Urinary bladder (tissue), 4 donors: ENCODE results near the gene SLC13A3. TPM values are rescaled to one million over a fixed set of nuclear protein-coding genes. Genes with fewer than 3 reads are reported as not detected.

Experiments used
- DNase-seq: peaks from one replicate; pipeline ENCODE4 v3.0.0-alpha.2; 2015; ENCODE audit errors: extremely low spot score
- H3K27ac ChIP-seq: one replicate; pipeline ENCODE4 v1.5.1; 2013; ENCODE audit warnings: low read depth, mild to moderate bottlenecking, moderate library complexity
- H3K36me3 ChIP-seq: one replicate; pipeline ENCODE4 v1.6.1; 2013; ENCODE audit warnings: mild to moderate bottlenecking, moderate library complexity; ENCODE audit not compliant: insufficient read depth
- H3K4me1 ChIP-seq: one replicate; pipeline ENCODE4 v1.6.1; 2013; ENCODE audit warnings: mild to moderate bottlenecking, moderate library complexity; ENCODE audit not compliant: insufficient read depth
- H3K4me3 ChIP-seq: one replicate; pipeline ENCODE4 v1.5.1; 2013; ENCODE audit warnings: low read depth, low read length
- WGBS: extraction: QIAGEN DNeasy Blood & Tissue Kit; methylation state at CpG from one replicate; pipeline ENCODE4 v1.1.7; 2013; 5-methylcytosine and 5-hydroxymethylcytosine counted together
- polyA plus RNA-seq: library from polyadenylated mRNA; stranded (reverse); fragments of 200-250 nt; gene quantifications from one replicate; pipeline ENCODE4 v1.2.3, GENCODE V29; 2013
- total RNA-seq: library from RNA; depleted of rRNA; stranded (reverse); fragments of >200 nt; gene quantifications from one replicate; pipeline ENCODE4 v1.2.3, GENCODE V29; 2014
- donor health status: healthy with polysubstance abuse.
- donor health status: healthy.

Gene SLC13A3, protein sequence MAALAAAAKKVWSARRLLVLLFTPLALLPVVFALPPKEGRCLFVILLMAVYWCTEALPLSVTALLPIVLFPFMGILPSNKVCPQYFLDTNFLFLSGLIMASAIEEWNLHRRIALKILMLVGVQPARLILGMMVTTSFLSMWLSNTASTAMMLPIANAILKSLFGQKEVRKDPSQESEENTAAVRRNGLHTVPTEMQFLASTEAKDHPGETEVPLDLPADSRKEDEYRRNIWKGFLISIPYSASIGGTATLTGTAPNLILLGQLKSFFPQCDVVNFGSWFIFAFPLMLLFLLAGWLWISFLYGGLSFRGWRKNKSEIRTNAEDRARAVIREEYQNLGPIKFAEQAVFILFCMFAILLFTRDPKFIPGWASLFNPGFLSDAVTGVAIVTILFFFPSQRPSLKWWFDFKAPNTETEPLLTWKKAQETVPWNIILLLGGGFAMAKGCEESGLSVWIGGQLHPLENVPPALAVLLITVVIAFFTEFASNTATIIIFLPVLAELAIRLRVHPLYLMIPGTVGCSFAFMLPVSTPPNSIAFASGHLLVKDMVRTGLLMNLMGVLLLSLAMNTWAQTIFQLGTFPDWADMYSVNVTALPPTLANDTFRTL
- total RNA-seq (5.4 TPM), polyA plus RNA-seq (0.77 TPM)

DNA sequence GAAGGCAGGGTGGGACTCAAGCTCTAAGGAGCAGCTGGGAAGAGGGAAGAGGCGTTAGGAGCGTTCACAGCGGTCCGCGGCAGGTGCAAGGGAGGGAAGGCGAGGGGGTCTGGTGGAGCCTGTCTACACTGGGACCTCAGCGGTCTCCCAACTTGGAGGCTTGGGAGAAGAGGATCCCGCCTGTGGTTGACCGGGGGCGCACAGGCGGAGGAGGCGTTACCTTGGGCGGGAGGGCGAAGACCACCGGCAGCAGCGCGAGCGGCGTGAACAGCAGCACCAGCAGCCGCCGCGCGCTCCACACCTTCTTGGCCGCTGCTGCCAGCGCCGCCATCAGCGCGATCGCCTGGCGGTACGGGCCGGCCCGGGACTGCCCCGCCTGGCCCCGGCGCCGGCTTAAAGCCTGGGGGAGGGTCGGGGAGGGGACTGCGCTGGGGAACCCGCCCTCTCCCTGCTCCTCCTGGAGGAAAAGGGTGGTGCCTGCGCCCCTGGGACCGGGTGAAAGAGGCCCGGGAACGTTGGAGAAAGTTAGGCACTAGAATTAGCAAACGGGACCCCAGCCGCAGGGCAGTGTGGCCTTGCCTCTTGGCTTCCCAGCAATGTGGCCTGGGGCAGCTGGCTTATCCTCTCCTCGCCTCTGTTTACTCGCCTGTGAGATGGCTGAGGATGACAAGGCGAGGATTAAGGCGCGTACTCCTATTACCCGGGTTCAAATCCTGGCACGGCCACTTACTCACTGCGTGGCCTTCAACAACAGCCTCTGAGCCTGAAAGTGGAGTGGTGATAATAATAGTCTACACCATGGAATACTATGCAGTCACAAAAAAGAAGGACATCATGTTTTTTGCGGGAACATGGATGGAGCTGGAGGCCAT, at the start of gene SLC13A3:
Gene SLC13A3, minus strand, starts transcription at position 369 of the 872 bp plus-strand sequence. Its CDS starts 38 bp downstream, at position 331.
- no peak for DNase-seq
- Histone ChIP-seq H3K4me3 (no peak within 1 kb of the TSS), H3K4me1 (no peaks in the 10 kb centered on the region), H3K36me3 (no peaks in the 10 kb centered on the region), H3K27ac (no peak within 1 kb of the TSS)
- 17% methylated on average over 55 of the region's 55 CpGs for WGBS

DNA sequence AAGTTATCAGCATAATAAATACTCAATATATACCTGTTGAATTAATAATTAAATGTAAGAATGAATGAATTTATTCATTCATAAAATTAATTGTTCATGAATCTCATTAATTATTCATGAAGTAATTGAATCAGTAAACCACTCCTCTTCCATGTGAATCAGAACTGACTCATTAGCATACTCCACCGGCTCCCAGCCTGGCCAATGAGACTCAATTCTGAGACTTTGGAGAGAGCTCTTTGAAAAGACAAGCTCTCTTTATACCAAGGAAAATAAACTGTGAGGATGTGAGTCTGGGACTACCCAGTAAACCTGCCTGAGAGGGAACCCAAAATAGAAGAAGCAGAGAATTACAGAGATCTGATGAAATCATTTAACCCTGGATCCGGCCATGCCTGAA, 49.8 kb upstream of the SLC13A3 start:
- H3K27ac ChIP-seq, result no peak overlapping the region
- H3K36me3 ChIP-seq, result no peaks in the 10 kb centered on the region
- no peak overlapping the region for H3K4me3 ChIP-seq
- 77% methylated on average over 2 of the region's 2 CpGs for WGBS
- no peaks in the 10 kb centered on the region for H3K4me1 ChIP-seq
- no peak for DNase-seq

DNA sequence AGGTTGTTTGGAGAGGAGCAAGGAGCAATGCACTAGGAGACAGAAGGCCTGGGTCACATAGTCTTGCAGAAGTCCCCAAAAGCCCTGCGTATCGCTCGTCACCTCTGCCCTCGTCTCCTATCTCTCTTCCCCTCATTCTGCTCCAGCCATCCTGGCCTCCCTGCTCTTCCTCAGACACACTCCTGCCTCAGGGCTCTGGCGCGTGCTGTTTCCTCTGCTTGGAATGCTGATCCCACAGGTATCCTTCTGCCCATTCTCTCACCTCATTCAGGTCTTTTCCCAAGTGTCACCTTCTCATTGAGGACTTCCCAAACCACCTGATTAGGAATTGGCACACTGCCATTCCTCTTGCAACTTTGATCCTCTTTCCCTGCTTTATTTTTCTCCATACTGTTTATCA, 49.2 kb upstream of the SLC13A3 start:
- Histone ChIP-seq H3K36me3 (no peaks in the 10 kb centered on the region), H3K27ac (no peak overlapping the region), H3K4me3 (no peak overlapping the region), H3K4me1 (no peaks in the 10 kb centered on the region)
- WGBS, result 82% methylated on average over 6 of the region's 6 CpGs
- no peak for DNase-seq

DNA sequence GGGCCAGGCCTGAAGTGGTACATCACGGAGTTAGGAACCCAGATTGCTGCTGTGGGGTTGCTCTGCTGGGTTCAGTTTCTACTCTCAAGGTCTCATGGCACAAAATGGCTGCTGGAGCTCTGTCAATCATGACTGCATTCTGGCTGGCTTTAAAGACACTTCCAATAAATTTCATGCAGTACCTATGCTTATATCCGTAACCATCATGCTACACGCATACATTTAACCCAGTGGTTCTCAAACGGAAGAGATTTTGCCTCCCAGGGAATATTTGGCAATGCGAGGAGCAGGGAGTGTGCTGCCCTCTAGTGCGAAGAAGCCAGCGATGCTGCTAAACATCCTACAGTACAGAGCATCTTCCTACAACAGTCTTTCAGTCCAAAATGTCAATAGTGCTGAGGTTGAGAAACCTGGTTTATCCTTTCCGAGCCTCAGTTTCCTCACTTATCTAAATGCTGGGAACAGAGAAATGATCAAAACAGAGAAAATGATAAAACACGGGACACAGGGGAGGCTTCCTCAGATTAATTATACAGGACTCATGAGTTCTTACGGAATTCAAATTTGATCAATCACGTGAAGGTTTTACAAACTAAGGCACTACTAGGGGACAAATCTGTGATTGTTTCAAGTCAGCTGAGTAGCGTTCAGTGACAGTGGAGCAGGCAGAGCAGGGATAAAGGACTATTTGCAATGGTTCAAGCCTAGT, 48.5 kb upstream of the SLC13A3 start:
- DNase-seq, result no peak
- H3K4me3 ChIP-seq, result no peak overlapping the region
- H3K4me1 ChIP-seq, result no peaks in the 10 kb centered on the region
- H3K36me3 ChIP-seq, result no peaks in the 10 kb centered on the region
- WGBS, result 55% methylated on average over 12 of the region's 12 CpGs
- no peak overlapping the region for H3K27ac ChIP-seq

DNA sequence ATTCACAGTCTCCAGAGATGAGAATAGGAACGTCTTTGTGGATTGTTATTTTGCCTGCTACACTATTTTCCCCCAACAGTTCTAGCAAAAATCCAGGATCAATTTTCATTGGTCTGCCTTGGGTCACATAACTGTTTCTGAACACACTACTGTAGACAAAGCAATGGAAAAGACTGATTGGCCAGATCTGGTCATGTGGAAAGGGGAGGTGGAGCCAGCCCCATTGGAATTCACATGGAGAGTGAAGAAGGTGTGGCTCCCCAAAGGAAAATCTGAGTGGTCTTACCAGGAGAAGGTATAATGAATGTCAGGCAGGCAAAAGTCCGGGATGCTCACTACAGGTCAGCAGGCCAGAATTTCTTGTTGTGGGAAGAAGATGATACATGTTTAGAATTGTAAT, 47.5 kb upstream of the SLC13A3 start:
- H3K4me1 ChIP-seq, result no peaks in the 10 kb centered on the region
- no peak for DNase-seq
- no peak overlapping the region for H3K4me3 ChIP-seq
- 86% methylated on average over 2 of the region's 2 CpGs for WGBS
- no peaks in the 10 kb centered on the region for H3K36me3 ChIP-seq
- no peak overlapping the region for H3K27ac ChIP-seq

DNA sequence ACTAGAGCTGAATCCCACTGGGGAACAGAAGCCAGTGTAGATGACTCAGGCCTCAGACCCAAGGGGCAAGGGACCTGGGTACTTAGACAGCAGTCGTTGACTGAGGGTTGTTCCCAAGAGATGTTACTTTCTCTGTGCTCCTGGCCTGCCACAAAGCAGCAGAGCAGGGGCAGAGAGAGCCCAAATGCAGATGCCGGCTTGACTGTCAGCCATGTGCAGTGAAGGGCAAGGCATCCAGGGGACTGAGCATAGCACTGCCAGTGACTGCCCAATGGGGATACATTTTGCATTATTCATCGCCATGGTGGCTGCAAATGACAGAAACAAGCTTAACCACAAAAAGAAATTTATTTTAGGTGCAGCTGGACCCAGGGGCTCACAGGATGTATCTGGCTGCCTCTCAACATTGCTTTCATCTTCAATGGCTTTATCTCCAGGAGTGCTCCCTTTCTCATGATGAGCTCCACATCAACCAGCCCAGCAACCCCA, 45.6 kb upstream of the SLC13A3 start:
- H3K4me3 ChIP-seq, result no peak overlapping the region
- WGBS, result 80% methylated on average over 3 of the region's 3 CpGs
- no peak overlapping the region for H3K27ac ChIP-seq
- DNase-seq, result no peak
- no peaks in the 10 kb centered on the region for H3K36me3 ChIP-seq
- H3K4me1 ChIP-seq, result no peaks in the 10 kb centered on the region

DNA sequence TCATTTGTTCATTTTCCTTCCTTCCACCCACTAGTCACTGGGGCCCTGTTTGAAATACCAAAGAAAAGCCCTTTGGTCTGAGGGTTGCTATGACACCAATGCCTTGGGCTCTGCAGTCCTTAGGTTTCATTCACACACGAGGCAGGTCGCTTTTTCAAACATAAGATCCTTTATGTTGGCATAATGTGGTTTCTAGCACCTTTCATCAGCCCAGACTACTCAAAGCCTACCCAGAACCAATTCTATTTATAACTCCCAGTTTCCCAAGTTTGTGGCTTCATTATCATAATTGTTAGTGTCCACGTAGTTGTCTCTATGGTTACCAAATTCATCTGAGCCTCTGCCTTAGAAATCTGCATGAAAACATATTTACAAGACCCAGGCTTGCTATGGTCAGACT, 44.6 kb upstream of the SLC13A3 start:
- WGBS, result 21% methylated on average over 3 of the region's 3 CpGs
- DNase-seq, result no peak
- H3K4me1 ChIP-seq, result no peaks in the 10 kb centered on the region
- H3K4me3 ChIP-seq, result no peak overlapping the region
- no peaks in the 10 kb centered on the region for H3K36me3 ChIP-seq
- no peak overlapping the region for H3K27ac ChIP-seq

DNA sequence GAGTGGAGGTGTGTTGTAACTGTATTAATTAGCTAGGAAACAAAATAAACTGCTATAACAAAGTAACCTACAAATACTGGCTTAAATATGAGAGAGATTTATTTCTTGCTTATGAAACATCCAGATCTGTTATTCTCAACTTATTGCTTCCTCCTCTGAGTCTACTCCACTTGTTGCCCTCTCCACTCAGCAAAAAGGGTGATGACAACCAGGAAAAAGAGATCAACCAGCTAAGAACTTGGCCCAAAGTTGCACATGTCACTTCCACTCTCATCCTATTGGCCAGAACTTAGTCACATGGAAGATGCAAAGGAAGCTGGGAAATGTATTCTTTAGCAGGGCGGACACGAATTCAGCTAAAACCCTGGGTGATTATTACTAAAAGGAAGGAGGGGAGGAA, 43.2 kb upstream of the SLC13A3 start:
- H3K27ac ChIP-seq, result no peak overlapping the region
- no peak for DNase-seq
- 51% methylated on average over 2 of the region's 2 CpGs for WGBS
- H3K36me3 ChIP-seq, result no peaks in the 10 kb centered on the region
- no peaks in the 10 kb centered on the region for H3K4me1 ChIP-seq
- H3K4me3 ChIP-seq, result no peak overlapping the region

DNA sequence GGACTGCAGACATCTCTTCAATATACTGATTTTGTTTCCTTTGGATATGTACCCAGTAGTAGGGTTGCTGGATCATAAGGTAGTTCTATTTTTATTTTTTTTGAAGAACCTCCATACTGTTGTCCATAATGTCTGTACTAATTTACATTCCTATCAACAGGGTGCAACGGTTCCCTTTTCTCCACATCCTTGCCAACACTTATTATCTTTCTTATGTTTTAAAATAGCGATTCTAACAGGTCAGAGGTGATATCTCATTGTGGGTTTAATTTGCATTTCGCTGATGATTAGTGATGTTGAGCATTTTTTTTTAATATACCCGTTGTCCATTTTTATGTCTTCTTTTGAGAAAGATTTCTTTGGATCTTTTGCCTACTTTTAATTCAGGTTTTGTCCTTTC, 39.9 kb upstream of the SLC13A3 start:
- no peak overlapping the region for H3K4me3 ChIP-seq
- H3K27ac ChIP-seq, result no peak overlapping the region
- no peak for DNase-seq
- peaks cover 4% of the 10 kb centered on the region for H3K4me1 ChIP-seq
- no peaks in the 10 kb centered on the region for H3K36me3 ChIP-seq
- 75% methylated on average over 4 of the region's 4 CpGs for WGBS

DNA sequence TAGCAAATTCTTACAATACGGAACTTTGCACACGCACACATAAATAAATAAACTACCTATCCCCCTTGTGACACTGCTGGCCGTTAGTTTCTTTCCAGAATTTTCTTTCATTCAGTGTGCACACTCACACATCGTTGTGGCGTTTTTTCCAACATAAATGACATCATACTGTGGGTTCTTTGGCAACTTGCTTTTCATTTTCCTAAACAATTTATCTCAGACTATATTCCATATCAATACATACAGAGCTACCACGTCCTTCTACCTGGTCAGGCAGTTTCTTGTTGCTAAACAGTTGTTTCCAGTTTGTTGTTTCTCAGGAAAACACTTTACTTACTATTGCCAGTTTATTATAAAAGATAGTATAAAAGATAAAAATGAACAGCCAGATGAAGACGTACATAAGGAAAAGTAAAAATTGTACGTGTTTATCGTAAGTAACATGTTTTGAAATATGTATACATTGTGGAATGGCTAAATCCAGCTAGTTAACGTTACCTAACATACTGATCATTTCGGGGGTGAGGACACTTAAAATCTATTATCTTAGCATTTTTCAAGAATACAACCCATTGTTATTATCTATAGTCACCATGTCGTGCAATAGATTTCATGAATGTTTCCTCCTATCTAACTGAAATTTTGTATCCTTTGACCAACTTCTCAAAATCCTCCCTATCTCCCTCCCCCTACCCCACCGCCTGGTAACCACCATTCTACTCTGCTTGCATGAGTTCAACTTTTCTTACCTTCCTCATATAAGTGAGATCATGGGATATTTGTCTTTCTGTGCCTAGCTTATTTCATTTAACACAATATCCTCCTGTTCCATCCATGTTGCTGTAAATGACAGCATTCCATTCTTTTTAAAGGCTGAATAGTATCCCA, 39.2 kb upstream of the SLC13A3 start:
- Histone ChIP-seq H3K4me1 (peaks cover 4% of the 10 kb centered on the region), H3K36me3 (no peaks in the 10 kb centered on the region), H3K4me3 (peak overlapping the region; percentile 26), H3K27ac (no peak overlapping the region)
- 49% methylated on average over 13 of the region's 13 CpGs for WGBS
- DNase-seq, result no peak

DNA sequence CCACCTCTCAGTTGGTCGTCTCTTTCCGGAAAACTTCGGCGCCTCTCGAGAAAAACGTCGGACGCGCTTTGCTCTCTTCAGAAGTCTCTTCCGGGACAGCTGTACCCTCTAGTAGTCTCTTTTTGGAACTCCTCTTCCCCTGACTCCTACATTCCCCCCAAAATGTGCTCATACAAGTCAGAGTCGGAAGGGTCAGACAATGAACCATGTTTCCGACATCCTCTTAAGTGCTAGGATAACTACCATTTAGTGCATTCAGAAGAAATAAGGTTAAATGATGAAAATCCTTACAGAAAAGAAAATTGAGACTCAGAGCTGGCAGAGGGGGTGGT, 38.5 kb upstream of the SLC13A3 start:
- Histone ChIP-seq H3K27ac (peak overlapping the region; percentile 75), H3K4me3 (peak overlapping the region; percentile 26), H3K36me3 (no peaks in the 10 kb centered on the region), H3K4me1 (peaks cover 4% of the 10 kb centered on the region)
- under 1% methylated on average over 12 of the region's 12 CpGs for WGBS
- no peak for DNase-seq

DNA sequence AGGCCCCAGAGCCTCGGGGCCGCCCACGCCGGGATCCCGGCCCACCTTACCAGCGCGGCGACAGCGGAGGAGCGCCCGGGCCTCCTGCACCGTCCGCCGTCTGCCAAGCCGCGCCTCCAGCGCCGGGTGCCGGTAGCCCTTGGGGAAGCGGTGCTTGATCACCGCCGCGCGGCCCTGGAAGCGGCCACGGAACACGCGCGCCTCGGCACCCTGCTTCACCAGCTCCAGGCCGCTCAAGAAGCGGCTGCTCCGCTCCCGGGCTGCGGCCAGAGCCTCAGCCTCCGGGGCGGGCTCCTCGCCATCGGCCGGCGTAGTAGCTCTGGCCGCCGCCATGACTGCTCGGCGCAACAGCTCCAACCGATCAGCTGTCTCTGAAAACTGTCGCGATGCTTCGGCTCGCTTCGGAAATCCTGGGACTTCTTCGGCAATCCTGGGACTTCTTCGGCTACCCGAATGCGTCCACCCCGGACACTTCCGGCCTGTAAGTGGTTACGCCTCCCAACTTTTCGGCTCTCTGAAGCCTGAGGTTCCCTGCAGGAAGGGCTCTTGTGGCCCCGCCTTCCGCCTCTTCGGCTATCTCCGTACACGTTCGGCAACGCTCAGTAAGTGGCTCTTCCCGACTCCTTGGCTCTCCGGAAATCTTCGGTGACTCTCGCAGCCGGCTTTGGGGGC, 38.0 kb upstream of the SLC13A3 start, which contains the start of gene TP53RK:
Gene TP53RK, minus strand, starts transcription at position 363 of the 672 bp plus-strand sequence. Its CDS starts 30 bp downstream, at position 333.
- DNase-seq, result peak; percentile 99
- peak within 1 kb of the TSS; percentile 92 for H3K27ac ChIP-seq
- H3K4me1 ChIP-seq, result peaks cover 4% of the 10 kb centered on the region
- H3K36me3 ChIP-seq, result no peaks in the 10 kb centered on the region
- peak within 1 kb of the TSS; percentile 67 for H3K4me3 ChIP-seq
- under 1% methylated on average over 71 of the region's 71 CpGs for whole genome bisulfite sequencing
